HG03060 (cell line): ENCODE results near the gene CLDN15.

Experiments
- ATAC-seq: cut with Tn5 transposase; IDR thresholded peaks from one replicate; pipeline ENCODE4 v1.9.1; 2021; ENCODE audit warnings: low read depth, moderate number of reproducible peaks; ENCODE audit not compliant: unreplicated experiment

Gene CLDN15

DNA sequence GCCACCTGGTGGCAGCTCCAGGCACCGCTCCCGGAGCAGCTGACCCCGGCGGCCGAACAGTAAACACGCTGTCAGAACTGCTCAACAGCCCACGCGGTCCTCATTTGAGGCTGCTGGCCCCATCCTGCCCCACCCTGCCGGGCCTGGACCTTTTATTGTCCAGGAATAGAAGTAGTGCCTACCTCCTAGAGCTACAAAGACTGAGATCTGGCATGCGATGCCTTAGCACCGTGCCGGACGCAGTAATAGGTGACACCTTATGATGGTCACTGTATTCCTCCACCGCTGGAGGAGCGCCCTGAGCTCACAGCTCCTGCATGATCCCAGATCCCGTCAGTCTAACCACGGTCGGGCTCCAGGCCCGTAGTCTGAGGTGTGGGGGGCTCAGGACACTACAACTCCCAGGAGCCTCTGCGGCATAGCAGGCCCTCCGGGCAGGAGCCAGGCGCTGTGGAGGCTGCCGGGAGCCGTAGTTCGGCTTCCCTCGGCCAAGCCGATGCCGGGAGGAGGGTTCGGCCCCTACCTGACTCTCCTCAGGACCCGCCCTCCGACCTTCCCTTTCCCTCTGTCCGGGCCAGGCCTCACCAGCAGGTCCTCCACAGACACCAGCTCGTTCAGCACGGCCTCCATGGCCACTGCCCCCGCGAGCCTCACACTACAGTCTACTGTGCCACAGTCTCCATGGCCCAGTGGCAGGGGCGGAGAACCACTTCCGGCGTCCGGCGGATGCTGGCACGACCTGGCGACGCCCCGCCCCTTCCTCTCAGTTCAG, 7.0 kb upstream of the CLDN15 start, which contains the start of gene FIS1:
FIS1 (minus strand) TSS at position 707 of the 772 bp plus-strand sequence; CDS start at position 630, 77 bp downstream.
- peak; percentile 66 for ATAC-seq

DNA sequence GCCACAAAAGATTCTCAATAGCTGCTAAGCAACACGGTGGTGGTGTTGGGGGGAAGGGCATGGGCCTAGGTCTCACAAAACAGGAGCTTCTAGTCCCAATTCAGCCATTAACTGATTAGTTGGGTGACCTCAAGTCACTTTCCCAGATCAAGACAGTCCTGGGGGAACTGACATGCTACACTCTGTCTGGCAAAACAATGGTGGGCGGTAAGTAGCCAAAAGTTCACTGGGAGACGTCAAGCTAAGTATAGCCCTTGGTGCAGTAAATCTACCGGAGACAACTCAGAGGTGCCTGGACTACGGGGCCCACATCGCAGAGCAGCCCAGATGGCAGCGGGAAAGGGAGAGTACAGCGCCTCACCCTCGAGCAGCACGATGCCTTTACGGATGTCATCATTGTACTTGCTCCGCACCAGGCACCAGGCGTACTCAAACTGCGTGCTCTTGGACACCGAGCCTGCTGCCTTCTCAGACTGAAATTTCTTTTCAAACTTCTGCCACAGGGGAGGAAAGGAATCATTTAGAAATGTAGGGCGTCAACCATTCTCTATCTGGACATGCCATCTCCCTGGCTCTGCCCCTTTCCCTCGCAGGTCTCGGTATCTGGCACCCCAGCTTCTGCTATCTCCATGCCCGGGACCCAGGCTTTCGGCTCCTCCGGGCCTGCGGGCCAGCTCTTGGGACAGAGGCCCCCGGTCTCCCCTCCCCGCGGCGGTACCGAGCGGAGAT, 6.2 kb upstream of the CLDN15 start:
- no peak for ATAC-seq

DNA sequence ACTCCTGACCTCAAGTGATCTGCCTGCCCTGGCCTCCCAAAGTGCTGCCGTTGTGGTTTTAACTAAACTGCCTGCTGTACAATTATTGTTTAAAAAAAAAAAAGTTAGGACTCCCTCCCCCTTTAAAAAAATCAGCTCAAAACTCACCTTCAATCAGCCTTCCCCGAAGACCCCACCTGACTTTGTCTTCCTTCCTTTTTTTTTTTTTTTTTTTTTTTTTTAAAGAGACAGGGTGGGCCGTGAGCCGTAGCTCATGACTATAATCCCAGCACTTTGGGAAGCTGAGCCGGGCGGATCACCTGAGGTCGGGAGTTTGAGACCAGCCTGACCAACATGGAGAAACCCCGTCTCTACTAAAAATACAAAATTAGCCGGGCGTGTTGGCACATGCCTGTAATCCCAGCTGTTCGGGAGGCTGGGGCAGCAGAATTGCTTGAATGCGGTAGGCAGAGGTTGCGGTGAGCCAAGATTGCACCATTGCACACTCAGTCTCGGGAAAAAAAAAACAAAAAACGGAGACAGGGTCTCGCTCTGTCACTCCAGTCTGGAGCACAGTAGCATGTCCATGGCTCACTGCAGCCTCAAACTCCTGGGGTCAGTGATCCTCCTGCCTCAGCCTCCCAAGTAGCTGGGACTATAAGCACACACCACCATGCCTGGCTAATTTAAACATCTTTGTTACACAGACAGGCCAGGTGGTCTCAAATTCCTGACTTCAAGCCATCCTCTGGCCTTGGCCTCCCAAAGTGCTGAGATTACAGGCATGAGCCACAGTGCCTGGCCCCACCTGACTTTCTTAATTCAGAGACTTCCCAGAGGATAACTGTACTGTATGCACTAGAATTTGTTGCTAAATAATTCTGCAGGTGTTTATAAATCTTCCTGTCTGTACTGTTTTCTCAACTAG, 4.1 kb upstream of the CLDN15 start:
- ATAC-seq, result no peak

DNA sequence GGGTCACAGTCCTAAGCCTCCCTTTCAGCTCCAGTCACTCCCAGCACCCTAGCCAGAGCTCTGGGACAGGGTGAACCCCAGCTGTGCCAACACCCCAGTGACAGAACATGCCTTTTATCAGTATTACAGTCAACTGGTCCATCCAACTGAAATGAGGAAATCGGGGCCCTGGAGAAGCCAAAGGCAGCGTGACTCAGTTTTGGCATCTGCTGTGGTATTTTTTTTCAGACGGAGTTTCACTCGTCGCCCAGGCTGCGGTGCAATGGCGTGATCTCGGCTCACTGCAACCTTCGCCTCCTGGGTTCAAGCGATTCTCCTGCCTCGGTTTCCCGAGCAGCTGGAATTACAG, 3.4 kb upstream of the CLDN15 start:
- ATAC-seq, result no peak

DNA sequence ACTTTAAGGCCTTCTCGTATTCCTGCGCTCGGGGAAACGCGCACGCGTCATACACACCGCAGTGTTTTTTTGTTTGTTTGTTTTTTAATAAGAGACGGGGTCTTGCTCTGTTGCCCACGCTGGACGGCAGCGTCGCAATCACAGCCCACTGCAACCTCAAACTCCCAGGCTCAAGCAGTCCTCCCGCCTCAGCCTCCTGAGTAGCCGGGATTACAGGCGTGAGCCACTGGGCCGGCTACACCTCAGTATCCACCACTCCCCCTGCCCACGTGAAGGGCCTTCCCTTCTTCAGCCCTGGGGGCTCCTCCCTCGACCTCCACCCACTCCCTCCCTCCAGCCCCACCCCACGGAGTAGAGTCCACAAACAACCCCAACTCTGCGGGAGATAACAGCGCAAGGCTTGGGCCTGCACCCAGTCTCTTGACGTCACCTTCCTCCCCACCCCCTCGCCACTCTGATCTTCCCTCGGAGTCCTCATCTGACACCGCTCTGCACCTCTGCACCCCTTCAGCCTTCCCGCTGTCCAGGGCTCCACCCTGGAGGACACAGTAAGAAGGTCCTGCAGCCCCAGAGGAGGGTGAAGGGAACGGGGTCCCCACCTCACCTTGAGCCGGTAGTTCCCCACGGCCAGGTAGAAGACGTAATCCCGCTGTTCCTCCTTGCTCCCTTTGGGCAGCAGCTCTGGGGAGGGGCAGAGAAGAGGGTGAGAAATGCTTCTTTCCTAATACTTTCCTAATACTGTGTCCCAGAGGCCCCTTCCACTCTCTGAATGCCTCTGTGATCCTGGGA, 2.8 kb upstream of the CLDN15 start:
- no peak for ATAC-seq

DNA sequence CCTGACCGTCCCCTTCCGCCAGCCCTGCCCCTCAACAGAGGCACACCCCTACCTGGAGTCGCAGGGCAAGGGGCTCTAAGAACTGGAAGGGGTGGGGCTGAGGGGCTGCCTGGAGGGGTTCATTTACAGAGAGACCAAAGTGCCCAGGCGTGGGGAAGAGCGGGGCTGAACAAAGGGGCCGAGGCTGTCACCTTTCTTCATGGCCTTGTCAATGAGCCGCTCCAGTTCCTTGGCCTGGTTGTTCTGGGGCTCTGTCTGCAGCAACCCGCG, 2.3 kb upstream of the CLDN15 start:
- ATAC-seq, result no peak

DNA sequence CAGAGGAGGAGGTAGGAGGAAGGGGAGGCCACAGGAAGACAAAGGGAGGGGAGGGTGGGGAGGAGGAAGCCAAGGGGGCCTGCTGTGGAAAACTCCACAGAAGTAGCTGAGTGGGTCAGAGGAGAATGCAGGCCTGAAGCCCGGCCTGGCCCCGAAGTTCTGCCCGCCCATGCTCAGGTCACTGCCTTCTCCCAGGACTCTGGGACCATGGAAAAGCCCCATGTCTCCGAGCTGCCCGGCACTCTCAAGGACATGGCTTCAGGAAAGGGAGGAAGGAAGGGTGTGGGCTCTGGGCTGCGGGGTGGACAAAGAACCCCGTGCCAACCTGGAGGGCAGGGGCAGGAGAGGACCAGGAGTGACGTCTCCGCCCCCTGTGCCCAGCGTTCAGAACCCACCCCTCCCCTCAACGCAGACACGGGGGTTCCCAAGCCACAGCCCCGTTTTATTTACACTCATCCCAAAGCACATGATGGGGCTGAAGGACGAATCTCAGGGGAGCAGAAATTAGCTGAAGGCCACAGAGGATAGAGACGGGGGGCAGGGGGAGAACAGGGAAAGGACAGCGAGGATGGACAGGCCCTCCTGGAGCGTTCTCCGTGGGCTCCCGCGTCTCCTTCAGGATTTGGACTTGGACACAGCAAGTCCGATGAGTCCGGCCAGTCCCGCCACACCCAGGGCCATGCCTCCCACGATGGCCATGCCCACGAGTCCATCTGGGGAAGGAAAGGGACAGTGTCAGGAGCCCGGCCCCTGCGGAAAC, 1.8 kb upstream of the CLDN15 start:
- no peak for ATAC-seq

DNA sequence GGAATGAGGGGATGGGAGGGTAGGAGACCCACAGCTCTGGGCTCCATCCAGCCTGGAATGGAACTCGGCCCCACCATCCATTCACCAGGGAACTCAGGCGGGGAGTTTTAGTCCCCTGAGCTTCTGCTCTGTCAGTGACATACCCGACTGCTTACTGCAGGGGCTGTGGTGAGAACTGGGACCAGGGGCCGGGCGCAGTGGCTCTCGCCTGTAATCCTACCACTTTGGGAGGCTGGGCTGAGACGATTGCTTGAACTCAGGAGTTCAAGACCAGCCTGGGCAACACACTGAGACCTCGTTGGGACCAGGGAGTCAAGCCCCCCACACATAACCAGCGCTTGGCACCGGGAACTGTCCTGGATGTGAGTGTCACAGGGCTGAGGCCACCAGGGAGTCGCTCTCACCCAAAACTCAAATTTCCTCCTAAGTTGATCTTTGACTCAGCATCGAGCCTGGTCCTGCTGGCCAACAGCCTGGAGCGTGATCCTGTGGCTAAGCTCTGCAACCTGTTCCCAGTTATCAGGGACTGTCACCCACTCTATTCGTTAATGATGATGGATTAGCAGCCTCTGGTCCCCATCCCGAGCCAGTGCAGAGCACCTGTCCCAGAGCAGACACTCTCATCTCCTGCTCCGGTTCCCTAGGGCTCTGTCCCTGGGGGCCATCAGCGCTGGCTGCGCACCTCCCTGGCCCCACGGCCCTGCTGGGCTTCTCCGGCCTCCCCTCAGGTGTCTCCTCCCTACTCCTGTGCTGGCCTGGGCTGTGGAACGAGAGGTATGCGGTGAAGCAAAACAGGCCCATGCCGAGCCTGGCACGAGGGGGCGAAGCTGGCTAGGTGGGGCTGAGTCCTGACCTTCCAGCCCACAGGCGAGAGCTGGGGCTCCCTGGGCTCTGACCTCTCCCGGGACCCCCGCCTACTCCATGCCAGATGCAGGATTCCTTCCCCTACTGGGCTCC, 902 bp upstream of the CLDN15 start:
- ATAC-seq, result no peak

DNA sequence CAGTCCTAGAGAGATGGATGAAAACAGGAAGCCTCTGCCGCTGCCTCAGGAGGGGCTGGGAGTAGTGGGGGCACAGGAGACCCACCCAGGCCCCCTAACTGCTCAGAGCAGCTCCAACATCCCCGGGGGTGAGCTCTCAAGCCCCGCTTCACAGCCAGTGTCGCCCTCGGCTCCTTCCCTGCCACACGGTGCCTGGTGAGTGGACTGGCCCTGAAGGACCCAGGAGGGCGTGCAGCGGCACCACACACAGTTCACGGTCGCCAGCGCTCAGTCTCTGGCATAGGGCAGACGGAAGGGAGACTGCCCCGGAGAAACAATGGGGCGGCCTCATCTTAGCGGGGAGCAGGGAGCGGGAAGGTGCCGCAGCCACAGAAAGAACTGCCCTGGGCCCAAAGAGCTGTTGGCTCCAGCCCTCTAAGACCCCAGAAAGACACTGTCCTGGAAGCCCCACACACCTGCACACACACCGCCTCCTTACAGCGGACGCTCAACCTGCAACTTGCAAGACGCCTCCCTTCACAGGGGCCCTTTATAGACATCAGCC, 1.2 kb downstream of the CLDN15 start:
- ATAC-seq, result no peak

DNA sequence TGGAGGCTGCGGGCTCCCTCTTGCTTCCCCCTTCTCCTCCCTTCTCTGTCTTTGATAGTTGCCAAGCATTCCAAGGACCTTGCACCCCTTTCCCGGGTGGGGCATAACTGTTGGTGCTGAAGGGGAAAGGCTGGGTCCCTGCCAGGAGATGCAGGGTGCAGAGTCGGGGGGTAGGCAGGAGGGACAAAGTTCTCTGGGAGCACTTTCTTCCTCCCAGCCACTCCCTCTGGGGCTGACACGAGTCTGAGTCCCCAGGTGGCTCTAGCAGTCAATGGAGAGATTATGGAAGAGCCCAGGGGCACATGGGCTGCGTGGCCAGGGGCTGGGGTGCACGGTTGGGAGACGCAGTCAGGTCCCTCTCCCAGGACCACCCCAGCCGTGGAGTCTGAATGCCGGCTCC, 2.1 kb downstream of the CLDN15 start:
- ATAC-seq, result no peak

DNA sequence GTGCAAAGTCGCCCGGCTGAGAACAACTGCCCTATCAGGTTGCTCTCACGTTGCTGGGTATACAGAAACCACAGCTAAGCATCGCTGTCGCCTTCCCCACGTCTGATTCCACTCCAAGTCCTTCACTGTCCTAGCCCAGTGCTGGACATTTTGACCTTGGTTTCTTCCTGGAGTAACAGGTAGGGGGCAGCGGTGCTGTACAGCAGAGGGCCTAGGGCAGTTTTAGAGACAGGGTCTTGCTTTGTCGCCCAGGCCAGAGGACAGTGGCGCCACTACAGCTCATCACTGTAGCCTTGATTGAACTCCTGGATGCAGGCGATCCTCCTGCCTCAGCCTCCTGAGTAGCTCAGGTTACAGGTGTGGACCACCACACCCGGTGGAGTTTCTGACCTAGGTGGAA, 2.6 kb downstream of the CLDN15 start:
- ATAC-seq, result no peak

DNA sequence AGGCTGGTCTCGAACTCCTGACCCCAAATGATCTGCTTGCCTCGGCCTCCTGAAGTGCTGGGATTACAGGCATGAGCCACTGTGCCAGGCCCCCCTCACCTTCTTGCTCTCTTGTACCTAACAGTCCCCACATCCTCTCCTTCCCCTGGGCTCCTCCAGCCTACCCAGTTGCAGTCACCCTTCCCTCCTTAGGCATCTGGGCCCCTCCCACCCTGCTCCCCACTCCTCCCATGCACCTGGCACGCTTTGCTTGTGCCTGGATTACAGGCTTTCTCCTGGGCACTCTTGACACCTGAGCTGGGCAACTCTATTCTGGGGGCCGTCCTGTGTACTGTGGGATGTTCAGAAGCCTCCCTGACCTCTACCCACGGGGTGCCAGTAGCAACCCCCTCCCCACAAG, 3.0 kb downstream of the CLDN15 start:
- ATAC-seq, result no peak

DNA sequence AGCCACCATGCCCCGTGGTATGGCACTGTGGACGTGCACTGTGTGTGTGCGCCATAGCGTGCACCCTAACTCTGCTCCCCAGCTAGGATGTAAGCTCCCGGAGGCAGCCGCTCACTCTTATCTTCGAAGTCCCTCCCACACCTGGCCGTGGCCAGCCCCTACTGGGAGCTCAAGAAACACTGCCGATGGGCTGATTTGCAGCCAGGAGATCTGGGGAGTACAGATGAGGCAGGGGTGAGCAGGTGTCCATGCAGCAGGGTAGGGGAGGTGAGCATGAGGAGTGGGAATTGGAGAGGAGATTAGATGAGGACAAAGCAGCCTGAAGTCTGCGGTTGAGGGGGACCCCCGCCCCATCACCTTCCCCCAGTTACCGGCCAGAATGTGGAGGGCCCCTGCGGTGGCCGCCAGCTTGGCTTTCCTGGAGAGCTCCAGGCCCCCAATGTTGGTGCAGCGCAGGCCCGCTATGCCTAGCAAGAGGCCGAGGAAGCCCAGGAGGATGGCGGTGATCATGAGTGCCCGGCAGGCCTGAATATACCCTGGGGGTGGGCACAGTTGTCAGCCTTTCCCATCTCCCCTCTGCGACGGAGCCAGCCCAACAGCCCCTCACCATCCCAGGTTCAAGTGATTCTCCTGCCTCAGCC, 3.6 kb downstream of the CLDN15 start:
- ATAC-seq, result no peak

DNA sequence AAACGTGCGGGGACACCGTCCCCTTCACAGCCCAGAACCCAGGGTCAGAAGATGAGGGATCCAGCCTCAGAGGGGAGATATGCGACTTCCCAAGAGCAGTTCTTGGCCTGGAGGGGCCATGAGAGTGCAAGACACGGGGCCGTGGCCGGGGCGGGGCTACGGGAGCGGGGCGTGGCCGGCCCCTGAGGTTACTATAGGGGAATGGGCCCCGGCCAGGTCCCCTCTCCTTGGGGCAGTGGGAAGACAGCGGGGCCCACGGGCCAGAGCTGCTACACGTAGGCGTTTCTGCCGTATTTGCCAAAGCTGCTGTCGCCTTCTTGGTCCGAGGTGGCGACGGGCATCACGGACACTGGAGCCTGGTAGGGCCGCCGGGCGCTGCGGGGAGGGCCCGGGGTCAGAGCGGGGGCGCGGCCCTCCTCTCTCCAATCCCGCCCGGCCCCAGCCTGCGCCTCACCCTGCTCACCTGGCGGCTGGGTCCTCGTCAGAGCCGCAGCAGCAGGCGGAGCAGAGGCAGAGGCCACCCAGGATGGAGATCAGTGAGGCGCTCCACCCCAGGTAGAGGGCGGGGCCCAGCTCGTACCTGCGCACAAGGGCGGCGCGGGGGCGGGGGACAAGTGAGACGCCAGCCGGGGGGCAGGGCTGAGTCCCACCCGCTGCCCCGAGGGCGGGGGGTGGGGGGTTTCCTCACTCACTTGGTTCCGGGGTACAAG, 5.3 kb downstream of the CLDN15 start:
- no peak for ATAC-seq

DNA sequence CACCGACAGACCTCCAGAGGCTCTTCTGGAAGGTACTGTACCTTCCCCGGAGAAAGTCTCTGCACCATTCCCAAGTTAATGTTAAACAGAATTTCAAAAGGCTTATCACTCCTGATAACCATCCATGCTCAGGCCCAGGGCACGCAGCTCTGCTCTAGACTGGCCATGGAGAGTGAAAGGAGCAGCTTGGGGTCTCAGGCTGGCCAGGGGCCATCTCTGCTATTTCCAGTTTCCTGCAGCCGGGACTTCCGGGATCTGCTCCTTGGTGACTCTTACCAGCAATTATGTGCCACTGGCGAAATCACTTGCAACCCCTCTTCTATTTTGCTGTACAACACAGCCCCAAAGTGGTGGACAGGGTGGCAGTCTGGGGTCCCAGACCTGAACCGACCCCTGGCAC, 6.0 kb downstream of the CLDN15 start:
- no peak for ATAC-seq

DNA sequence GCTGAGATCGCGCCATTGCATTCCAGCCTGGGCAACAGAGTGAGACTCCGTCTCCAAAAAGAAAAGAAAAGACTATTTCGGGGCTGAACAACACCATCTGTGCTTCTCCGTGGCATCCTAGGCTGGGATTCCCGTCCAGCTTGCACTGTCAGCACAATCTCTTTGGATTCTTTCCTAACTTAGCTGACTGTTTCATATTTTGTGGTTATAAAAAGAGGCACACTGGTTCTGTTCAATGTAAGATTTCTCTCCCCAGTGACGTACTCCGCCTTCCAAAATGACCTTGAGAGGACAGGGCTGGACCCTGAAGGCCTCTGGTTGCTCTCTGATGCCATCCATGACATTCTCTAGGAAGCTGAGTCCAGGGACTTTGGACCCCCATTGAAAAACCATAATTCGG, 10.9 kb downstream of the CLDN15 start:
- no peak for ATAC-seq

DNA sequence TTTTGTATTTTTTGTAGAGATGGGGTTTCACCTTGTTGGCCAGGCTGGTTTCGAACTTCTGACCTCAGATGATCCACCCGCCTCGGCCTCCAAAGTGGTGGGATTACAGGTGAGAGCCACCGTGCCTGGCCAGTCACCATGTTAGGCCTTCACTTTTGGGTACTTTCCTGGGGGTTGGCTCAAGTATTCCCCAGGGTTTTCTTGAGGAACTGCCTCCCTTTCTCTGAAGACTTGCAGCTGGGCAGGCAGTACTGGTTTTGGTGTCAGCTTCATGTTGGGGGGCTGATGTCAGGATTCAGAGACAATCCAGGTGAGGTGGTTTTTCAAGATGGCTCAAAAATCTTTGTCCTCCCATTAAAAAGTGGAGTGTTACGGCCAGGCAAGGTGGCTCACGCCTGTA, 12.0 kb downstream of the CLDN15 start:
- no peak for ATAC-seq
